Upper lobe of left lung (tissue), 4 donors: Measurements from ENCODE around the gene AOC1.

Experiments used
- CTCF ChIP-seq, 6 experiments: fragments of 450-650 bp in 4 of 6; fragments of 200-600 bp in 2 of 6; sonication (generic) in 2 of 6; IDR thresholded peaks; one replicate each; pipeline ENCODE4 v1.5.1; 2016 to 2019; ENCODE audit warnings: antibody characterized with exemption in 6 of 6
- EP300 ChIP-seq, 4 donors: sonication (generic); formaldehyde crosslinking; IDR thresholded peaks; one replicate each; pipeline ENCODE4 v1.5.1; 2017; ENCODE audit warnings: antibody characterized with exemption in 4 of 4, control low read depth in 2 of 4
- POLR2A ChIP-seq, 4 donors: fragments of 450-650 bp; IDR thresholded peaks; one replicate each; pipeline ENCODE4 v1.5.1; 2016 to 2017; ENCODE audit warnings: antibody characterized with exemption in 4 of 4, mild to moderate bottlenecking in 2 of 4

GRCh38 chr7:150826061-150826849 lies 26.1 kb upstream of the AOC1 start:
- TF ChIP-seq CTCF (IDR thresholded peaks at IDR 0.05) (no peak), EP300 (IDR thresholded peaks at IDR 0.05) (no peak), POLR2A (IDR thresholded peaks at IDR 0.05) (no peak)
